Muscle of arm (tissue), 12 donors: Measurements from ENCODE around the gene C22orf23. TPM values are rescaled to one million over a fixed set of nuclear protein-coding genes. Genes with fewer than 3 reads are reported as not detected.
A peak's percentile ranks its signal among the peaks of the same experiment; 100 is the strongest.
"Not testable (repeated sequence)": the region's sequence is repeated elsewhere in the genome, so short reads cannot be mapped to it uniquely, and the experiment has no call there.

ENCODE experiments used
- DNase-seq: peaks from one replicate; pipeline ENCODE4 v3.0.0-alpha.2; 2013
- polyA plus RNA-seq, 12 donors: library from polyadenylated mRNA; unstranded; fragments of 120-200 nt; gene quantifications; one replicate each; pipeline ENCODE4 v1.2.1, GENCODE V29; 2013; ENCODE audit not compliant: insufficient read length in 12 of 12

C22orf23 gene
- polyA plus RNA-seq, 12 donors: 6.0 to 10.7 (median 9.1) TPM; not detected in 2

DNA sequence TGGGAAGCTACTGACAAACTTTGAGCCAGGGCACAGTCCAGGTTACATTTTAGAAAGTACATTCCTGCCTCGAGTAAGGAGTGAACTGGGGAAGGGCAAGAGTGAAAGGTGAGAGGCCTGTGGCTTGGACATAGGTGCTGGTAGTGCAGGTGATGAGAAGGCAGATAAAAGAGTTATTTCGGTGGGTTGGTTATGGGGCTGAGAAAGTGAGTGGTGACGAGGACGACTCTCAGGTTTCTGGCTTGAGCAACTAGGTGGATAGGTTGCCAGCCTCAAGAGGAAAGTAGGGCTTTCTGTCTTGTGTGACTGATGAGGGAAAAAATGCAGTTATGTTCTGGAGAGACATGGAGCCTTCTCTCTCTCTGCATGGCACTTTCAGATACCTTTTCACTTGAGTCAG, 3.8 kb upstream of the C22orf23 start:
- DNase-seq: no peak

DNA sequence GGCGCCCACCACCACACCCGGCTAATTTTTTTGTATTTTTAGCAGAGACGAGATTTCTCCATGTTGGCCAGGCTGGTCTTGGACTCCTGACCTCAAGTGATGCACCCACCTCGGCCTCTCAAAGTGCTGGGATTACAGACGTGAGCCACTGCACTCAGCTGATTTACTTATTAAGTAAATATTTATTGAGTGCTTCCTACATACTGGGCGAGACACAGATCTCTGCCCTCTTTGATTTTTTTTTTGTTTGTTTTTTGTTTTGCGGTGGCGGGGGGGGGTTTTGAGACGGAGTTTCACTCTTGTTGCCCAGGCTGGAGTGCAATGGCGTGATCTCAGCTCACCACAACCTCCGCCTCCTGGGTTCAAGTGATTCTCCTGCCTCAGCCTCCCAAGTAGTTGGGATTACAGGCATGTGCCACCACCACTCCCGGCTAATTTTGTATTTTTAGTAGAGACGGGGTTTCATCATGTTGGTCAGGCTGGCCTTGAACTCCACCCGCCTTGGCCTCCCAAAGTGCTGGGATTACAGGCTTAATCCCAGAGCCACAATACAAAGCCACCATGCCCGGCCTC, 2.5 kb upstream of the C22orf23 start:
- not testable (repeated sequence) for DNase-seq

DNA sequence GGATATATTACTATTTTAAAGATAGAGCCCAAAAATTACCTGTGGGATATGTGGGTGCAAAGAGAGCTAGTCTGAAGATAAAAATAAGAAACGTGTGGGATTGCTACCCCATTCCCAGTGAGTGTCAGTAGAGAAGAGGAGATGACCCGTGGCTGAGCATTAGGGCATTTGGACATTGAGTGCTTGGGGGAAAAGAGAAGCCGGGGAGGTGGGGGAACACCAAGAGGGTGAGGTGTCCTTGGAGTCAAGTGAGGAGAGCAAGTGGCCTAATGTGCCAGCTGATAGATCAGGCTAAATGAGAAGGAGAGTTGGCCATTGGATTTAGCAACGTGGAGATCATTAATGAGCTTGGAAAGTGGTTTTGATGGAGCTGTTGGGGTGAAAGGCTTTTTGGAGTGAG, 1.3 kb upstream of the C22orf23 start:
- DNase-seq: no peak

- no peak for DNase-seq
Observed at GRCh38 chr22:37953062-37953436, 352 bp downstream of the C22orf23 start.

DNA sequence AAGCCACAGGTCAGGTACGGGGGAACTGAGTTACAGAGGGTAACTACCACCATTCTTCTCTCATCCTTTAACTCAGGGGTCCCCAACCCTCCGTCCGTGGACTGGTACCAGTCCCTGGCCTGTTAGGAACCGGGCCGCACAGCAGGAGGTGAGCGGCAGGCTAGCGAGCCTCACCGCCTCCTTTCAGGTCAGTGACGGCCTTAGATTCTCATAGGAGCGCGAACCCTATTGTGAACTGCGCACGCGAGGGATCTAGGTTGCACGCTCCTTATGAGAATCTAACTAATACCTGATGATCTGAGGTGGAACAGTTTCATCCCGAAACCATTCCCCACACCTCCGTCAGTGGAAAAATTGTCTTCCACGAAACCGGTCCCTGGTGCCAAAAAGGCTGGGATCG, 772 bp downstream of the C22orf23 start:
- DNase-seq: not testable (repeated sequence)

DNA sequence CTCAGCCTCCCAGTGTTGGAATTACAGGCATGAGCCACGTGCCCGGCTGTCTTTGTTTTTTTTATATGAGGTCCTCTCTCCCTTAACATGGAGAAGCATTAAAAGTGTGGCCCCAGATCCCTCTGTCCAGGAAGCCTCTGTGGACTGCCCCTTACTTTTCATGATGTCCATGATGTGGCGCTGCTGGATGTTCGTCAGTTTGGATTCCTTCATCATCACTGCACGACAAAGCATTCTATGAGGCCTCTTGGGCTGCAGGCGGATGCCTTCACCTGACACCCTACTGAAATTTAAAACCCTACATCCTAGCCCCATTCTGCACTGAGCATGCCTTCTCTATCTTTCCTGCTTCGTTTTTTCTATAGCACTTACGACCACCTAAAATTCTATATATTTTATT, 2.1 kb downstream of the C22orf23 start:
- no peak for DNase-seq

DNA sequence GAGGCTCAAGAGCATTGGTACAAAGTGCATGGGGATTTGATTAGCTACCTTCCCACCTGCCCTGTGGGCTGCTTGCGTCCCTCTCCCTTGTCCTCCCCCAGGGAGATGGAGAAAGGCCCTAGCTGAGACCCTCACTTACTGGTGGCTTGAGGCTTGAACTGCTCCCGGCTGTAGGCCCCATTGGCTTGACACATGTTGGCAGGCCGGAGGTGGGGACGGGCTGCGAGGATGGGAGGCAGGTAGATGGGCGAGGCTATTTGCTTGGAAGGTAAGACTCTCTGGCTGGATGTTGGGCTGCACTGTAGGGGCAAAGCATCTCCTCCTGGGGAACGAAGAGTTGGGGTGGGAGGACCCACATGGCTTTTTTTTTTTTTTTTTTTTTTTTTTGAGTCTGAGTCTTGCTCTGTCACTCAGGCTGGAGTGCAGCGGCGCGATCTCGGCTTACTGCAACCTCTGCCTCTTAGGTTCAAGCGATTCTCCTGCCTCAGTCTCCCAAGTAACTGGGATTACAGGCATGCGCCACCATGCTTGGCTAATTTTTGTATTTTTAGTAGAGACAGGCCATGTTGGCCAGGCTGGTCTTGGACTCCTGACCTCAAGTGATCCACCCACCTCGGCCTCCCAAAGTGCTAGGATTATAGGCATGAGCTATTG, 6.1 kb downstream of the C22orf23 start:
- DNase-seq: not testable (repeated sequence)

GRCh38 chr22:37944423-37944822, 9.0 kb downstream of the C22orf23 start:
- DNase-seq: not testable (repeated sequence)

DNA sequence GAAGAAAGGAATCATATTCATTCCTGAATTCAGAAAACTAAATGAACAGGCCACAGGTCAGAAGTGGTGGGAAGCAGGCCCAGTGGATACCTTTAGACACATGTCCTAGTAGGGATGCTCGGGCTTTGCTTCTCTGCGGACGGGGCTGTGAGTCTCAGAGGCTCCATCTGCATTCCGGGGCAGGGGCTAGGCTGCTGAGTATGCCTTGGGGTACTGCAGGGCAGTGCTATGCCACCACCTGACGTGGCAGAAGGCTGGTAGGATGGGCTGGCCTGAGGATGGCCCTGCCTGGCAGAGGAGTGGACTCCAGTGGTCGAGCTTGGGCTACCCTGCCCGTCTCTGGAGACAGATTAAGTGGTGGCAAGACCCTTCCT, 9.6 kb downstream of the C22orf23 start:
- DNase-seq: no peak

- no peak for DNase-seq
Observed at GRCh38 chr22:37943136-37943824, 10.1 kb downstream of the C22orf23 start.

DNA sequence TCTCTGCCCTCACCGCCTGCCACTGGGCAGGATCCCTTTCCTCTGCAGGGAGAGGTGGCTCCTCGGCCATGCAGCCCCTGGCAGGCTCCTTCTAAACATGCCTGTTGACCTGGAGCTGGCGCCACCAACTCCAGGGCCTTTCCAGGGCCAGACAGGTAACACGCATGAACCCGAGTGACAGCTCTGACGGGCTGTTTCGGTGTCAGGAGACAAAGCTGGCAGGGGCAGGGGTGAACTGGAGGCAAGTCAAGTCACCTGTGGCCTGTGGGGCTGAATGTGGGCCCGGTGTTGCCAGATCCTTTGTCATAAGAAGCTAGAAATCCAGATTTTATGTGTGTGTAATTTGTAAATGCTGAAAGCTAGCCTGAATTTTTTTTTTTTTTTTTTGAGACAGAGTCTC, 11.3 kb downstream of the C22orf23 start:
- no peak for DNase-seq

- DNase-seq: no peak
Observed at GRCh38 chr22:37940698-37941376, 12.6 kb downstream of the C22orf23 start.

- DNase-seq: peak; percentile 68
Observed at GRCh38 chr22:37933711-37934376, 19.6 kb downstream of the C22orf23 start.

DNA sequence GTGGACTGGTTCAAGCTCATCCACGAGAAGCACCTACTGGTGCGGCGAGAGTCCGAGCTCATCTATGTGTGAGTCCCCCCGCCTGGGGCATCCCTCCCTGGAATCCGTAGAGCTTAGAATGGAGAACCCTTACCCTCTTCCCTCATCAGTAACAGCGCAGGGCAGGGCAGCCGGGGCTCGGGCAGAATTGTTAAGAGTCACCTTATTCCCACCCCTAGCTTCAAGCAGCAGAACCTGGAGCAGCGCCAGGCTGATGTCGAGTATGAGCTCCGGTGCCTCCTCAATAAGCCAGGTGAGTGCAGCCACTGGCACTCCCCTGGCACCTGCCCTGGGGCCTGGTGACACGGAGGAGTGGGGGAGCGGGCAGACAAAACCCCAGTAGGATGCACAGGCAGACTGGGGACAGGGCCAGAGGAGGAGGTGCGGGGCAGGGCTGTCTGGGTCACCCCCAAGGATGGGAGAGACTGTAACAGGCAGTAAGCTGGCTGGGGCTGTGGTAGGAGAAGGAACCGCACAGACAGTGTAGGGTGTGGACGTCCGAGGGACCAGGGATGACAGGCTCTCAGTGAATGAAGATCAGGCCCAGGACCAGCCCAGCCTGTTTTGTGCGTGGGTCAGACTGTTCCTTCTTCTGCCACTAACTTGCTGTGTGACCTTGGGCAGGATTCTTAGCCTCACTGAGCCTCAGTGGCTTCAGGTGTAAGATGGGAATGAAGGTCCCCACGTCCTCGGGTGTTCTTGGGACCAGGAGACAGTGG, 20.4 kb downstream of the C22orf23 start:
- DNase-seq: no peak

- DNase-seq: no peak
Observed at GRCh38 chr22:37932401-37932800, 21.0 kb downstream of the C22orf23 start.

DNA sequence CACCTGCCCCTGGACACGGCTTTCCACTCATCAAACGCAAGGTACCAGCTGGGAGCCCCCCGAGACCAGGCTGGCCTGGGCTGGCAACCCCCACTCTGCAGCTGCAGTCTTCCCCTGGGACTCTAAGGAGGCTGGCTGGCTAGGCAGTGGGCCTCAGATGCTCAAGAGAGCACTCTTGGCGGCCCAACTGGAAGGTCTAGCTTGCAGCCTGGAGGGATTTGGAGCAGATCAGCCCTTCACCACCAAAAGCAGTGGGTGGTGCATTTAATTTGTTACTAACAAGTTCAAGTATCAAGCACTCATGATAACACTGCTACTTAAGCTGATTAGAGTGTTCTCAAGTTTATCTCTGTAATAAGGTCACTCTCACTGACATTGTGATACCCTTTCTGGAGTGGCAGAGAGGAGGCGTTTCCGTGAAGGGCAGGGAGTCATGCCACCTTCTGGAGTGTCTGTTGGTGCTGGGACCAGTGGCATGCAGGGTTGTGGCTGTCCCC, 21.5 kb downstream of the C22orf23 start:
- no peak for DNase-seq

- no peak for DNase-seq
Observed at GRCh38 chr22:37930952-37931440, 22.4 kb downstream of the C22orf23 start.

DNA sequence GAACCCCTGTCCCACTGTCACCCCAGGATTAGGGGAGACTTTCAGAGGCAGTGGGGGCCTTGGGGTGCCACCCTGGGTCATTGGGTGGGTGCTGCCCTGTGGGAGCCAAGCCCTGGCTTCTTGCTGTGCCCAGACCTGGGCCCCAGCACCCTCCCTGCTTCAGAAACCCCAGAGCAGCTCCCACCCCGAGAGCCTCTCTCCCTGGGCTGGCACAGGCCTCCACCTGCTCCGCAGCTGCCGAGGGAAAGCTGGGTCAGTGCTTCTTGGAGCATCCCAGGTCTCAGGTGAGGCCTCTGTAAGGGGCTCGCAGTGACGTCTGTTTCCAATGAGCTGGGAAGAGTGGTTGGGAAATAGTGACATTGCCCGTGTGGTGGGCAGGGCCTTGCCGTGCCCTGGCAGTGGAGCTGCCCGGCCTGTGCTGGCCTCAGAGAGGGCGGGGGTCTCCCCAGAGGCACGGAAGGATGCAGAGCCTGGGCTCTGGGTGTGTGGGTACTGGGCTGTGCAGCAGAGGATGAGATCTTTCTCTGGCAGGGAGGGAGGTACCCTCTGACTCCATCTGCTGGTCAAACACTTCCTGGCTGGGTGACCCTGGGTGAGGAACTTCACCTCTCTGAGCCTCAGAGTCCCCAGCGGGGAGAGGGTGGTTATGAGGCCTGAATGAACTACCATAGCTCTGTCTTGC, 23.0 kb downstream of the C22orf23 start:
- DNase-seq: no peak

DNA sequence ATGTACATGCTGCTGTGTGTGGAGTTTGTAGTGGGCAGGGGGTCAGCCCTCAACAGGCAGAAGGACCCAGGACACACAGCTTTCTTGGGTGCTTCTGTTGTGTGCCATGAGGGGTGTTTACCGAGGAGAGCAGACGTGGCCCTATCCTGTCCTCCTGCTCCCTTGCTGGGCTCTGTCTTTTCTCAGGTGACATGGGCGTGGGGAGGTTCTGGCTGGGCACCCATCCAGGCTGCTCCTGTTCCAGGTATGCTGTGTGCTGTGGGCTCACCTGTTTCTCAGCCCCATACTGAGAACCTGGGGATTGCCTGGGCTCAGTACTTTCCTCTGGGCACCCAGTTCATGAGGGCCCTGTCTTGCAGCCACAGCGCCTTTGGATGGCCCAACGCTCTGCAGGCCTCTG, 24.0 kb downstream of the C22orf23 start:
- DNase-seq: no peak

DNA sequence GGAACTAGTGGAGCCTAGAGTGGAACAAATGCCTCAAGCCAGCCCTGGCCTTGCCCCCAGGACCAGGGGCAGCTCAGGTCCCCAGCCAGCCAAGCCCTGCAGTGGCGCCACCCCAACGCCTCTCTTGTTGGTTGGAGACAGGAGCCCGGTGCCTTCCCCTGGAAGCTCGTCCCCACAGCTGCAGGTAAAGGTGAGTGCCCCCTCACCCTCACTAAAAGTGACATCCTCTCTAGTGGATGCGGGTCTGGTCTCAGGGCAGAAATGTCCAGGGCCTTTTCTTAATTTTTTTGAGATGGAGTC, 25.8 kb downstream of the C22orf23 start:
- DNase-seq: no peak
